Gastrocnemius medialis (tissue), 4 donors: ENCODE results near the gene EFHD1.

ENCODE experiments used
- CTCF ChIP-seq, 5 experiments: fragments of 450-650 bp in 3 of 5; fragments of 200-600 bp in 2 of 5; sonication (generic) in 2 of 5; IDR thresholded peaks in 4 of 5; conservative IDR thresholded peaks in 1 of 5; 1 replicate in 4 of 5; 2 replicates in 1 of 5; pipeline ENCODE4 v1.5.1; 2016 to 2019; ENCODE audit warnings: antibody characterized with exemption in 5 of 5, mild to moderate bottlenecking in 3 of 5, moderate library complexity in 3 of 5
- POLR2A ChIP-seq, 2 donors: fragments of 450-650 bp; IDR thresholded peaks; one replicate each; pipeline ENCODE4 v1.6.1; 2017; ENCODE audit warnings: antibody characterized with exemption in 2 of 2, mild to moderate bottlenecking in 2 of 2, moderate library complexity in 2 of 2

- TF ChIP-seq POLR2A (IDR thresholded peaks at IDR 0.05), result no peak
- no peak for TF ChIP-seq CTCF (IDR thresholded peaks at IDR 0.05 in 4 of 5, conservative IDR thresholded peaks at IDR 0.05 in 1 of 5)
Observed at GRCh38 chr2:232643147-232643425, 9.7 kb downstream of the EFHD1 start.
